Liver (tissue), 9 donors: ENCODE measurements around the gene FAM89B. TPM values are rescaled to one million over a fixed set of nuclear protein-coding genes. Genes with fewer than 3 reads are reported as not detected.
A peak's percentile ranks its signal among the peaks of the same experiment; 100 is the strongest.

Source experiments
- DNase-seq: peaks from one replicate; pipeline ENCODE4 v3.0.0-alpha.2; 2017; ENCODE audit warnings: low spot score
- H3K27ac ChIP-seq, 2 donors: one replicate each; pipeline ENCODE4 v1.7.0; 2013; ENCODE audit warnings: inconsistent platforms in 2 of 2, low read length in 2 of 2, control low read depth in 1 of 2, low read depth in 1 of 2, mild to moderate bottlenecking in 1 of 2
- H3K27me3 ChIP-seq, 4 donors: one replicate each; pipeline versions ENCODE4 v1.6.1 to v1.7.0; 2013; ENCODE audit warnings: low read length in 3 of 4, inconsistent platforms in 1 of 4, mild to moderate bottlenecking in 1 of 4, moderate library complexity in 1 of 4; ENCODE audit not compliant: control insufficient read depth in 4 of 4, insufficient read depth in 4 of 4
- H3K36me3 ChIP-seq, 4 donors: one replicate each; pipeline versions ENCODE4 v1.6.1 to v1.7.0; 2013; ENCODE audit warnings: low read length in 3 of 4, mild to moderate bottlenecking in 3 of 4, low read depth in 1 of 4, moderate library complexity in 1 of 4; ENCODE audit not compliant: control insufficient read depth in 4 of 4, insufficient read depth in 3 of 4
- H3K4me1 ChIP-seq, 4 donors: one replicate each; pipeline versions ENCODE4 v1.6.1 to v1.7.0; 2013; ENCODE audit warnings: low read length in 3 of 4, mild to moderate bottlenecking in 3 of 4, moderate library complexity in 1 of 4; ENCODE audit not compliant: control insufficient read depth in 4 of 4, insufficient read depth in 4 of 4
- H3K4me3 ChIP-seq, 3 donors: one replicate each; pipeline versions ENCODE4 v1.6.1 to v1.7.0; 2013; ENCODE audit warnings: low read length in 3 of 3, control low read depth in 1 of 3, low read depth in 1 of 3, mild to moderate bottlenecking in 1 of 3
- H3K9ac ChIP-seq, 2 donors: one replicate each; pipeline ENCODE4 v1.7.0; 2013; ENCODE audit warnings: low read length in 2 of 2, mild to moderate bottlenecking in 2 of 2, moderate library complexity in 2 of 2, control low read depth in 1 of 2, low read depth in 1 of 2
- H3K9me3 ChIP-seq, 4 donors: one replicate each; pipeline versions ENCODE4 v1.6.1 to v1.7.0; 2013; ENCODE audit warnings: low read length in 3 of 4; ENCODE audit not compliant: control insufficient read depth in 4 of 4
- ATF3 ChIP-seq: IDR thresholded peaks from 2 replicates; pipeline ENCODE4 v1.6.1; 2016; ENCODE audit warnings: antibody characterized with exemption
- CTCF ChIP-seq: fragments of 150-350 bp; IDR thresholded peaks from 2 replicates; pipeline ENCODE4 v1.5.1; 2017; ENCODE audit warnings: improper control_type of control experiment, low read depth, low read length; ENCODE audit not compliant: missing input control
- EGR1 ChIP-seq, 2 donors: IDR thresholded peaks; 2 replicates each; pipeline ENCODE4 v1.6.1; 2016 to 2018; ENCODE audit warnings: antibody characterized with exemption in 2 of 2, low read depth in 2 of 2
- FOXA1 ChIP-seq: IDR thresholded peaks from 2 replicates; pipeline ENCODE4 v1.6.1; 2016; ENCODE audit warnings: antibody characterized with exemption
- FOXA2 ChIP-seq: IDR thresholded peaks from 2 replicates; pipeline ENCODE4 v1.6.1; 2016; ENCODE audit warnings: antibody characterized with exemption
- GABPA ChIP-seq, 2 donors: IDR thresholded peaks in 1 of 2; conservative IDR thresholded peaks in 1 of 2; 2 replicates each; pipeline ENCODE4 v1.6.1; 2016; ENCODE audit warnings: antibody characterized with exemption in 2 of 2, mild to moderate bottlenecking in 1 of 2, moderate library complexity in 1 of 2
- HNF4A ChIP-seq, 2 donors: conservative IDR thresholded peaks; 2 replicates each; pipeline ENCODE4 v1.6.1; 2016; ENCODE audit warnings: antibody characterized with exemption in 2 of 2, mild to moderate bottlenecking in 2 of 2
- HNF4G ChIP-seq: IDR thresholded peaks from 2 replicates; pipeline ENCODE4 v1.6.1; 2016; ENCODE audit warnings: antibody characterized with exemption
- MAX ChIP-seq: IDR thresholded peaks from 2 replicates; pipeline ENCODE4 v1.6.1; 2016; ENCODE audit warnings: antibody characterized with exemption
- NR2F2 ChIP-seq: IDR thresholded peaks from 2 replicates; pipeline ENCODE4 v1.6.1; 2016; ENCODE audit warnings: antibody characterized with exemption
- RAD21 ChIP-seq, 2 donors: IDR thresholded peaks; 2 replicates each; pipeline ENCODE4 v1.6.1; 2016; ENCODE audit warnings: antibody characterized with exemption in 2 of 2, mild to moderate bottlenecking in 2 of 2
- RXRA ChIP-seq, 2 donors: IDR thresholded peaks; 2 replicates each; pipeline ENCODE4 v1.6.1; 2017 to 2018; ENCODE audit warnings: antibody characterized with exemption in 2 of 2, mild to moderate bottlenecking in 1 of 2
- SP1 ChIP-seq: IDR thresholded peaks from 2 replicates; pipeline ENCODE4 v1.6.1; 2018; ENCODE audit warnings: antibody characterized with exemption, mild to moderate bottlenecking
- TAF1 ChIP-seq: conservative IDR thresholded peaks from 2 replicates; pipeline ENCODE4 v1.6.1; 2016; ENCODE audit warnings: antibody characterized with exemption, mild to moderate bottlenecking
- YY1 ChIP-seq: IDR thresholded peaks from 2 replicates; pipeline ENCODE4 v1.6.1; 2016; ENCODE audit warnings: antibody characterized with exemption, mild to moderate bottlenecking
- WGBS: extraction: QIAGEN DNeasy Blood & Tissue Kit; methylation state at CpG from one replicate; pipeline ENCODE4 v1.1.7; 2013; 5-methylcytosine and 5-hydroxymethylcytosine counted together
- polyA plus RNA-seq, 2 donors: library from polyadenylated mRNA; stranded (reverse) in 1 of 2; unstranded in 1 of 2; fragments of 200-250 nt in 1 of 2; fragments of >200 nt in 1 of 2; fragmentation: Nextera tagmentation in 1 of 2; extraction: Ambion mirVana in 1 of 2; gene quantifications; one replicate each; pipeline versions ENCODE4 v1.2.1 to v1.2.3, GENCODE V29; 2013 to 2015
- total RNA-seq, 2 donors: library from RNA; depleted of rRNA; stranded (reverse); fragments of >200 nt; gene quantifications; one replicate each; pipeline ENCODE4 v1.2.3, GENCODE V29; 2014
- donor health status: healthy.
- donor health status: healthy.
- donor health status: healthy.
- donor health status: healthy.
- donor health status: healthy.

Gene FAM89B
- total and polyA plus RNA-seq, 4 donors: 4.7 to 16.7 (median 9.5) TPM

- peak within 1 kb of the TSS; percentile 67 to 95 (median 82) for H3K4me3 ChIP-seq
- H3K4me1 ChIP-seq: peaks cover 14 to 49% (median 42%) of the 10 kb centered on the region in 4 donors
- no peaks in the 10 kb centered on the region for H3K27me3 ChIP-seq
- 3% methylated on average over 82 of the region's 82 CpGs for WGBS
- peak within 1 kb of the TSS; percentile 69 to 86 for H3K9ac ChIP-seq
- H3K9me3 ChIP-seq: no peaks in the 10 kb centered on the region
- DNase-seq: peak; percentile 98
- H3K36me3 ChIP-seq: peaks cover 0 to 8% (median 4%) of the 10 kb centered on the region in 4 donors
- TF ChIP-seq RAD21 (IDR thresholded peaks at IDR 0.05) (no peak), ATF3 (no peak), TAF1 (no peak), HNF4A (conservative IDR thresholded peaks at IDR 0.05) (no peak), SP1 (no peak), GABPA (IDR thresholded peaks at IDR 0.05 in 1 of 2, conservative IDR thresholded peaks at IDR 0.05 in 1 of 2) (no peak), CTCF (no peak), EGR1 (IDR thresholded peaks at IDR 0.05; ENCODE audit: low read depth in 2 of 2) (no peak), FOXA2 (no peak), HNF4G (no peak), RXRA (IDR thresholded peaks at IDR 0.05) (no peak), NR2F2 (no peak), YY1 (no peak), FOXA1 (no peak)
- peak within 1 kb of the TSS; percentile 92 to 95 for H3K27ac ChIP-seq
Observed at GRCh38 chr11:65524741-65525545, 47.4 kb upstream of the FAM89B start, which contains the start of gene SCYL1. Gene SCYL1, plus strand, starts transcription at chr11:65525083. Its CDS starts 71 bp downstream, at chr11:65525154.

GRCh38 chr11:65525546-65526480 is 46.5 kb upstream of the FAM89B start:
- 56% methylated on average over 31 of the region's 31 CpGs for WGBS

More at GRCh38 chr11:65525546-65526480, 46.5 kb upstream of the FAM89B start:
- Histone ChIP-seq H3K9ac (peak overlapping the region; percentile 69 to 86), H3K4me1 (peaks cover 17 to 58% (median 49%) of the 10 kb centered on the region in 4 donors), H3K36me3 (peaks cover 3 to 15% (median 5%) of the 10 kb centered on the region in 4 donors), H3K9me3 (no peaks in the 10 kb centered on the region), H3K4me3 (peak overlapping the region; percentile 67 to 95 (median 82)), H3K27ac (peak overlapping the region; percentile 92 to 95), H3K27me3 (no peaks in the 10 kb centered on the region)
- DNase-seq: no peak
- TF ChIP-seq MAX (no peak), FOXA2 (no peak), YY1 (no peak), FOXA1 (no peak), TAF1 (no peak), NR2F2 (no peak), RXRA (IDR thresholded peaks at IDR 0.05) (no peak), GABPA (IDR thresholded peaks at IDR 0.05 in 1 of 2, conservative IDR thresholded peaks at IDR 0.05 in 1 of 2) (no peak), HNF4G (no peak), RAD21 (IDR thresholded peaks at IDR 0.05) (no peak), ATF3 (no peak)
